SKM-1 (cell line): Measurements from ENCODE around the gene MEGF11.

Experiments used
- DNase-seq: peaks from one replicate; lab custom pipeline; 2025; ENCODE audit not compliant: unreplicated experiment; lab: John Stamatoyannopoulos, UW

MEGF11 gene

DNA sequence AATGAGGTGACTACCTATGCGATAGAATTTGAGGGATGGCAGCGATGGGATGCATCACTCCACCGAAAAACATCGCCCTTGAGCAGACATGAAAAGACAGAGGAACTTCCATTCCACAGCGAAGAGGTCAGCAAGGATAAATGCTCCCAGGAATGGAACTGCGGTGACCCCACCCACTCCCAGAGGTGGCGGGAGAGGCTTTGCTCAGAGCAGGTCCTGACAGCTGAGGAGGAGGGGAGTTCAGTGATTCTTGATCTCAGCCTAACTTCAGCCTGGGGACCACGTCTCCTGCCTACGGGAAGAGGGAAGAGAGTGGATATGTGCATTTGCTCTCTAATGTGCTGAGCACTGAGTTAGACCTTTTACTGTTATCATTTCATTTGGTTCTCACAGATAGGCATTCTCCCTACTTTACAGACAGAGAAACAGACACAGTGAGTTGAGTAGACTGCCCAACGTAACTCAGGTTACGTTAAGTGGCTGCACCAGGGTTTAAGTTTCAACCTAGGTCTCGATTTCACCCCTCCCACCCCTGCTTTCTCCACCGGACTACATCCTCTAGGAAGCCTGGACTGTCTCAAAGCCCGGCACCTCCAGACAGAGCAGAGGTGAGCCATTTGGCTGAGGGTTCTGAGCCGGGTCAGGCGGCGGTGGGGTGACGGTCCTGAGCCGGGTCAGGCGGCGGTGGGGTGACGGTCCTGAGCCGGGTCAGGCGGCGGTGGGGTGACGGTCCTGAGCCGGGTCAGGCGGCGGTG is 214.3 kb downstream of the MEGF11 start:
- DNase-seq: no peak

DNA sequence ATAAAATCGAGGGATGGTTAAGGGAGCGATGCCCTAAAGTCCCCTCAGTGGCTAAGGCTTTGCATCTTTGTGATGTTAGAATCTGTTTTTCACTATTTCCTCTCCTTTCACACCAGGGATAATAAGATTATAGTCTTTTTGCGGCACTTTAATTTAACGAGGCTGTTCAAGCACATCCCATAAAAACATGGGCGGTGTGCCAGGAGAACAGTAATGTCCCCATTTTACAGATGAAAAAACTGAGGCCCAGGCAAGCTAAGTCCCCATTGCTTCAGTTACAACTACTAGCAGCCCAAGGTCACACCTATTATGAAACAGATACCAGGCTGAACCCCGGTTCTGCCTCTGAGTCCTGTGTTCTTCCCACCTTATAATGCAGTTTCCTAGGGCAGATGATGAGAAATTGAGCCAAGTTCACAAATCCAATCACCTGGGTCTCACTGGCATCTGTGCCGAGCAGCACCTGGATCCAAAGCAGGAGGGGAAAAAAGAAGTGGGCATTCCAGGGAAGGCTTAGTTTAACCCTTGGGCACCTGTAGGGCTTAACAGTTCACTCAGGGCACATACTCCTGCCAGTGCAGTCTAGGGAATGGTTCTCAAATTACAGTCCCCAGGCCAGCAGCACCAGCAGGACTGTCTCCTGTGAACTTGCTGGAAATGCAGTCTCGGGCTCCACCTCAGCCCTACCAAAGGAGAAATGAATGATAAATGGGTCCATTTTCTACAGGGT is 215.0 kb downstream of the MEGF11 start:
- no peak for DNase-seq

DNA sequence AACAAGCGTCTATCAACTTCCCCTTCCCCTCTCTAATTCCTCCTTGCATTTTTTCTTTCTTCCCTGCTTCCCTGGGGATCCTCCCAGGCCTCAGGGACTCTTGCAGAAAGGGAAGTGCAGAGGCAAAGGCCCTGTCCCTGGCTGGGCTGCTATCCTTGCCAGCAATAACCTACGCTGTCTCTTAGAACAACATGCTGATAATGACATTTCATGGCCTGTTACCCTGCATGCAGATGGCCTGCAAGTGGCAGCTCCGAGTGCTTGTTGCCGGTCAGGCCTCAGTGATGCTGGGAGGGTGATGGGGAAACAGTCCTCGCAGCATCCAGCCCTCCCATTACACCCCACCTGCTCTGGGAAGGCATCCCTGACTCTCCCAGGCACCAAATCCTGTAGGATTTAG is 216.7 kb downstream of the MEGF11 start:
- no peak for DNase-seq

DNA sequence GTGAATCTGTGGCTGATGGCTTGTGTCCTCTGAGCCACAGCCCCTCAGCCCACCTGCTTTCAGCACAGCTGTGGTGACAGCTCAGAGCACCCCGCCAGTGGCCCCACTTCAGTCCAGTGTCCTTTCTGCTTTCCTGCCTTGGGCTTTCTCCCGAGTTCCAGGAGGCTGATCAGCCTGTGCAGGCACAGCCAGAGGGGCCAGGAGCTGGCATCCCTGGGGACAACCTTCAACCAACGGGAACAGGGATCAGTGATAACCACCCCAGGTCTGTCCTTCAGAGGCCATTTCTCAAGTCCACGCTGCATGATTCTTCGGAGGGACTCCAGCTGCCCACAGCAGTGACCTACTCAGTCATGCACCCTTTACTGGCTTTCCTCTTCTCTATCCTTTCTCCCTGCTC is 217.6 kb downstream of the MEGF11 start:
- DNase-seq: no peak

DNA sequence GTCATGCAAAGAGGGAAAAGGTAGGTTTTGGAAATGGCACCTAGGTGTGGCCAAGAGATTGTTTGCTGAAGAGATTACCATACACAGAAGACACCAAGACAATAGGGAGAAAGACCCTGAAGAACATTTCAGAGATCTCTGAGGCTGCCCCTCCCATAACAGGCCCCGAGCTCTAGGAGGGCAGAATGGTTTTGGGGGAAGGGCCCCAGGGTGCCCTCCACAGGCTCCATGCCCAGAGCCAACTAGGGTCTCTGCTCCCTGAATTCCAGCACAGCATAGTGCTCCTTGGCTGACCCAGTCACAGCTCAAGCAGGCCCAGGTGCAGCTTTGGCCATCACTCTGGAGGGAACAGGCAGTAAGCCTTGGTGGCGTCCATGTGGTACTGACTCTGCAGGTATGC is 220.4 kb downstream of the MEGF11 start:
- DNase-seq: no peak

DNA sequence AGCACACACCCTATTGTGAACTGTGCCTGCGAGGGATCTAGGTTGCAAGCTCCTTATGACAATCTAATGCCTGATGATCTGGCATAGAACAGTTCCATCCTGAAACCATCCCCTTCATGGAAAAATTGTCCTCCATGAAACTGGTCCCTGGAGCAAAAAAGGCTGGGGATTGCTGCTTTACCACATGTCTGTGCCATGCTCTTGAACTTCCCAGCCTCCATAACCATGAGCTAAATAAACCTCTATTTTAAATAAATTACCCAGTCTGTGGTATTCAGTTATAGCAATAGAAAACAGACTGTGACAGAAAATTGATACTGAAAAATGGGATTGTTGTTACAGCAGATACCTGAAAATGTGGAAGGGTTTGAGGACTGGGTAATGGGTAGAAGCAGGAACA is 221.5 kb downstream of the MEGF11 start:
- no peak for DNase-seq

DNA sequence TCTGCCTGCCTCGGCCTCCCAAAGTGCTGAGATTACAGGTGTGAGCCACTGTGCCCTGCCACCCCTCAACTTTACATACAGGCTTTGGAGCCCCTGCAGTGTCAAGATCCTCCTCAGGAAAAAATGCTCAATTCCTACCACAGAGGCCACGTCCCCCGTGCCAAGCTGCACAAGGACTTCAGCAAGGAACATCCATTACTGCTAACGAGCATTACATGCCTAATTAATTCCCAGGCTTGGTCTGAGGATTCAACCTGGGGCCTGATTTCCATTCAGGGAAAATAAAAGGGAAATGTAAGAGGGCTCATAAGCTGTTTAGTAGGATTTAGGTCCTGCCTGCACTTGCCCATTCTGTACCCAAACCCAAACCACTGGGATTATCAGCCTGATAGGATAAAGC is 222.9 kb downstream of the MEGF11 start:
- no peak for DNase-seq

DNA sequence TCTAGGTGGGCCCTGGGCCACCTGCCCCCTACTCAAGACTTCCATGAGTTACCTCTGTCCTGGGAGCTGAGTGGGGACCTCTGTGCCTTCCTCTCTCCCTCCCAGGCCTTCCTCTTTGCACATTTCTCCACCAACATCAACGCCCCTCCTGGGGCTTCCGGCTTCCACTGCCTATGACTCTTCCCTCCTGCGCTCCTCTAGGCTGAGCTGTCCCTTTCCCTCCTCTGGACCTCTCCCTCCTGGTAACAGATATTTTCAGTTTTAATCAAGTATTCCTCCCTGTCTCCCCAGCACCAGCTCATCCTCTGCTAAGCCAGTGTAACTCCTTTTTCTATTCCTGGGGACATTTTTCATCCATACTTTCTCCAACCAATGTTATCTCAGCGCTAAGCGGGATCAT is 223.9 kb downstream of the MEGF11 start:
- no peak for DNase-seq

DNA sequence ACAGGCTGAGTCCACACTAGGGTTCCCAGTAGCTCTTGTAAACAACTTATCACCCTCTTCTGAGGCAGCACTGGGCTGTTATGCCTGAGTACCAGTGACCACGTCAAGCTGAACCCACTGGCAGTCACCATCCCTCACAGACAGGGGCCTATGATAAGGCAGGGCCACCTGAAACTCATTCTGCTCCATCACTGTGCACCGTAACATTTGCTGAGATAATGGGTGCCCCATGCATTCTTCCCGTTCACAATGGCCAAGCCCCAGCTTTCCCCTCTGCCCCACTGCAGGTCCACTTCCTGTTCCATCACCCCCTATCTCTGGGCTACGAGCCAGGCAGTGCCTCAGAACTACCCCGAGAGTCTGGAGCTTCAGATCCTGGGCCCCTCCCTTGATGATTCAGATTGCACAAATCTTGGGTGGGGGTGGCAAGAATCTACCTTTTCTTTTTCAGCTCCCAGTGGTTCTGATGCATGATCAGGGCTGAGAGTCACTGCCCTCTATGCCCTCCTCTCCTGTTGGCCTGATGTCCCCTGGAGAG is 226.2 kb downstream of the MEGF11 start:
- no peak for DNase-seq

DNA sequence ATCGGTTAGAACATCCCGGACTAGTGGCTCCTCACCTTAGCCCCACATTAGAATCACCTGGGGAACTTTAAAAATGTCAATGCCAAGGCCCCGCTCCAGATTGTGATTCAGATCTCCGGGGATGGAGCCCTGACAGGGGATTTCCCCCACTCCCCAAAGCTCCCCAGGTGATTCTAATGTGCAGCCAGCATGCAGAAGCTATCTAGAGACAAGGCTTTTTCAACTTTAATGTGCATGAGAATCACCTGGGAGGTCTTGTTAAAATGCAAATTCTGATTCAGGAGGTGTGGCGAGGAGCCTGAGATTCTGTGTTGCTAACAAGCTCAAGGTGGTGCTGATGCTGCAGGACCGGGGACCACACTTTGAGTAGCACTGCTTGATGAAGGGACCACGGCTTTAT is 227.6 kb downstream of the MEGF11 start:
- no peak for DNase-seq

DNA sequence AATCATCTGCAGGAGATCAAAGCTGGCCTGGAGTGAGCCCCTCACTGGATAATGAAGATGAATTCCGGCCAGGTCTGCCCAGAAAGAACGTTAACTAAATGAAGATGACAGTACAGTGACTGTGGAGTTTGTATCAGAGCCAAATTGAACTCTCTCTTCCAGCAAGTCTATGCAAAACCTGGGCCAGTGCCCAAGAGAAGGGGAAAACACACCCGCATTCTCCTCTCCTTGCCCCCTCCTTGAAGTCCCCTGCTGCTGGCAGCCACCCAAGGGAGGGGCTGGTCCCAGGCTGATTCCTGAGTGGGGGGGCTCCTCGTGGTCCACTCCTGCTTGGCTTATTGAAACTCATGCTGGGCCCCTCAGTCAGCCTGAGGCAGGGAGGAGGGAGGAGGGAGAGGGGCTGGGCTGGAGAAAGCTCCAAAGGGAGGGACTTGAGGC is 228.5 kb downstream of the MEGF11 start:
- DNase-seq: no peak

DNA sequence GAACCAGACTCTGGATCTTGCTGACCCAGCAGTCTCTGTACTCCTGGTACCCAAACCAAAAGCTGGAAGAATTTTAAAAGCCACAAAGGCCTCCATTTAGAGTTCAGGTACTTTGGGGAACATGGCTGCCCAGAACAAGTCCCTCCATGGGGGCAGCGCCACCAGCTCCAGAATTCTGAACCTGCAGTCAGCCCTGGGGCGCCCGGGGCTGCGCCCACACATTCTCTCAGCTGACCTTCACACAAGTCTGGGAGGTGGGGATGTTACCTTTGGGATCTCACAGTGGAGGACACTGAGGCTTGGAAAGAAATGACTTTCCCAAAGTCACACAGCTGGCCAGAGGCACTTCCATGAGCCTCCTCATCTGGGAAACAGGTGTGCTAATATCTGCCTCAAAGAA is 229.4 kb downstream of the MEGF11 start:
- DNase-seq: no peak

DNA sequence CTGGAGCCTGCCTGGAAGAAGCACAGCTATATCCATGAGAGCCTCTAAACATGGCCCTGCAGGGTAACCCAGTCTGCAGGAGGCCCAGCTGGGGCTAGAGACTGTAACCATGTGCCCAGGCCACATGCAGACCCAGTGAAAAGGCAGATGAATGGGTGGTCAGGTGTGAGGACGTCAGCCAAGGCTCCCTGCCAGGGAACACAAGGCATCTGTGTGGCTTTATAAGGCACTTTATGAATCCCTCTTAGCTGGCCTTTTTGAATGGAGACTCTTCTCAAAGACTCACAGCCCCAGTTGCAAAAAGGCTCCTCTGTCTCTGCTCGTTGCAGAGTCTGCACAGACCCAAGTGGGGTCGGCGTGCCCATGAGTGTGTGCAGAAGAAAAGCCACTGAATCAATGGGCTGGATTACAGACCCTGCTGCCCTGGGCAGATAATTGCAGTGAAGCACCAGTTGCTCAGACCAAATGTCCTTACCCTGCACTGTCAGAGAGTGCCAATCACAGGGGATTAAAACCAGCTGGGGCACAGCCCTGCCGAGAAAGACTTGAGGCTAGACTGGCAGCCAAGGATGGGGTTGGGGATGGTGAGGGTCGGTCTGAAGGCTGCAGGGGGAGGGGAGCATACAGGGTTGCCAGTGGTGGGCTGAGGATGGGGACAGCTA is 230.1 kb downstream of the MEGF11 start:
- no peak for DNase-seq

DNA sequence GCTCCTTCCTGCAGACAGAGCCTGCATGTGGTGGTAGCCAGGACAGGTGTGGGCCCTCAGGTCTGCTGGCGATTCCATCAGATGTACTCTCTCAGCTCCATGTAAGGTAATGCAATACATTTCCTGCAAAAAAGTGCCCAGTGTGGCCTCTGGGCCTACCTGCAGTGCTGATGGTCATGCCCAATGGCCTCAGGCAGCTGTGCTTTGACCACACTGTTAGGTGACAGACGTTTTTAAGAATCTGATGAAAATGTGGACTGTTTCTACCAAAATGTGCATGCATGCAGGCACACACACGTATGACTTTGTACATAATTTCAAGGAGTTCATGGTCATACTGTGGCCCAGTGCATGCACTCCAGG is 231.4 kb downstream of the MEGF11 start:
- no peak for DNase-seq

DNA sequence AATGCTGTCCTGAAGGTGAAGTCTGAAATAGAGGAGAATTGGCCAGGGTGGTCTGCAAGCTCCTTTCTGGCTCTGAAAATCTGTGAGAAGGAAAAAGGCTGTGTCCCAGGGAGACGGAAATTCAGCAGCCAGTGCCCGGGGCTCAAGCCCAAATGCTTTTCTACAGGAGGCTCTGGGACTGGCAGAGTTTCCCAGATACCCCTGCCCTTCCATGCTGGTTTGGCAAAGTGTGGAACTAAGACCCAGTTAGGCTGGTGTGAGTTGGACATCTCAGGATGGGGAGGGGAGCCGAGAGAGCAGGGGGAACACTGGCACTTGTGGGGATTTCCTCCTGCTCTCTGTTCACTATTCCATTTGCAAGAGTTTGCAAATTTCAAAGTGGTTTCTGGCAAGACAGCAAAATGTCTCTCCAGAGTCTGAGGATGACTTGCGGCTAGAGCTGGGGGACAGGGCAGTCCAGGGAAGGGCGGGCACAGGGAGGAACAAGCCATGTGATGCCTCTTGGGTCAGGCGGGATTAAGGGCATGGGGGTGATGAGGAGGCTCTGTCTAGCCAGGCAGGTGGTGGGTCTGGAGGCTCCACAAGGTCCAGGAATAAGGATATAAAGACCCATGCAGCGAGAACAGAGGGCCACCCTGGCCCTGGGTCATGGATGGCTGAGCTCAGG is 231.9 kb downstream of the MEGF11 start:
- no peak for DNase-seq

DNA sequence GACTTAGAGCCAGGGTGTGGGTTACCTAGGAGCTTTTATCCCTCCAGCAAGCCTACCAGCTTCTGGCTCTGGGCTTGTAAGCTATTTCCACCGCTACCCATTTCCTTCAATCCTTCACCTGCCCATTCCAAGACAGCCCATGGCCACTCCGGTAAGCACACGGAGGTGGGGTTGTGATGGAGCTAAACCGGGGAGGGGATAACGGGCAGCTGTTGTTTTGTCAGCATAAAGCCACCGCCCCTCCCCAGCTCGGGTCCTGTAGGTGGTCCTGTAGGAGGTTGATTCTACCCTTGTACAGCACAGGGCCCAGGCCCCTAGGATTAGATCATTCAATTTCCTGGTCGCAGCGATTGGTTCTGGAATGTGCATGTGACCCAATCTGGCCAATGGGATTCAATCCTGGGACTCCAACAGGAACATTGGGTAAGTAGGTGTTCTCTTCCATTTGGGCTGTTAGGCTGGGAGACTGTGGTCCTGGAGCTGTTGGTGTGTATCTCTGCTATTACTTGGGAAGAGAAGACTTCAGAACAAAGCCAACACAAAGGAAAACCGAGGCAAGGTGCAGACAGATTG is 233.6 kb downstream of the MEGF11 start:
- no peak for DNase-seq

DNA sequence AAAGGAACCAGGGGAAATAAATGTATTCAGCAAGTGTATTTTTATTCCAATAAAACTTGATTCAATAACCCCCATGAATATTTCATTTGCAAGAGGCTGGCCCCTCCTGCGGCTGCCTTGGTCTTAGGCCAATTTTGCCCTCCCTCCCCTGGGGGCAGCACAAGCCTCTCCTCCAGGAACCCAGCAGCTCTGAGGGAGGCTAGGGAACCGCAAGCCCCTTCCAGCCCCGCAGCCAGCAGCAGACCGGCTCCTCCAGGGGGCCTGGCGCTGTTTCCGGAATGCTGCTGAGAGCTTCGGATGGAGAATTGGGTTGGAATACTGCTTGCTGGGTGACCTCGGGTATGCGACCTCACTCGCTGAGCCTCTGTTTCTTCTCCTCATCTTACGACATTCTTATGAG is 234.2 kb downstream of the MEGF11 start:
- DNase-seq: no peak

DNA sequence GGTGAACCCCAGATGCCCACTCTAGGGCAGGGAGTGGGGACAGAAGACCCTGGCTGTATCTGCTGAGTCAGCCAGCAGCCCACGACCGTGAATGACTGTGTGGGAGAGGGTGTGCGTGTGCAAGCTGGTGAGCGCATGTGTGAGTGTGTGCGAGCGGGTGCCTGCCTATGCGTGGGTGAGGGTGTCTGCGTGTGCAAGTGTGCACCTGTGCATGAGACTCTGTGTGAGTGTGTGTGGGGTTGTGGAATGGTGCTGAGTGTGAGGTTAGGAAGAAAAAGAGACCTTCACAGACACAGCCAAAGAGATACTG is 235.1 kb downstream of the MEGF11 start:
- DNase-seq: no peak

DNA sequence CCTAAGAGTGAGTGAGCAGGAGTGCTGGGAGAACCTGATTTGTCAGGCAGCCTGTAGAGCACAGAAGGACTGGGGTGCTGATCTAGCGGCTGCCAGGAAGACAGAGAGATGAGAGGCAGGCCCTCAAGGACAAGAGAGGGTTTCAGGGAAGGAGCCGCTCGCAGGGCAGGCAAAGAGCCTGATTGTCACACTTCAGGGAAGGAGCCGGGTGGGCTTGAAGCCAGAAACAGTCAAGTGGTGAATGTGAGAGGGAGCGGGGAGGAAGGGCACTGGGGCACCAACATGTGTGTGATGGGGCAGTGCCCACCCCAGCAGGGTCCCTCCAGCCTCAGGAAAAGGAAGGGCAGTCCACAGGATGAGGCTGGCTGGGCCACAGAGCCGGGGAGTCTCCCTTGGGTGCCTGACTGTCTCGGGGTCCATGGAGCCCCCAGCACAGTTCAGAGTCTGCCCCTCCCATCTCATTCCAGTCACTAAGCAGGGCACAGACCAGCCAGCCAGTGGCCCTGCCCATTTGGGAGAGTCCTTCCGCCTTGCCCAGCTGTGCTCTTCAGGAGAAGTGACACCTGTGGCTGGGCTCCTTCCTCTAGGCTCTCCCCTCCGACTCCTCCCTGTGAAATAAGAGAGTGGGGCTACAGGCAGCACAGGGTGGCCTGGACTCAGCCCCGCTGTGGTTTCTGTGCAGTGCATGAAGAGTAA is 235.6 kb downstream of the MEGF11 start:
- no peak for DNase-seq

DNA sequence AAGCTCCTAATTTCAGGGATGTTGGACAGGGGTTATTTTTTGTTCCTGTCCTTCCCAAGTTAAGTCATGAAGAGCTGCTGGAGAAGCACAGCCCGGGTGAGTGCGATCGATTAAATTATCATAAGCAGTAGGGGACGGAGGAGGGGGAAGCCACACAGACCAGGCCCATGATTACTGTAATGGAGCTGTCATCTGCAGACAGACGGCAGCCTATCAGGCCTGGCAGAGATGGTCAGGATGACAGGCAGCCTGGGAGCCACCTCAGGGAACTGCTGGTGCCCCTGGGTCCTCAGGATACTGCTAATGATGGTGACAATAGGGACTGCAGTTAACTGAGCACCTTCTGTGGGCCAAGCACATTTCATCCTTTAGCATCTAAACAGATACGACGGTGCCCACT is 236.6 kb downstream of the MEGF11 start:
- no peak for DNase-seq

DNA sequence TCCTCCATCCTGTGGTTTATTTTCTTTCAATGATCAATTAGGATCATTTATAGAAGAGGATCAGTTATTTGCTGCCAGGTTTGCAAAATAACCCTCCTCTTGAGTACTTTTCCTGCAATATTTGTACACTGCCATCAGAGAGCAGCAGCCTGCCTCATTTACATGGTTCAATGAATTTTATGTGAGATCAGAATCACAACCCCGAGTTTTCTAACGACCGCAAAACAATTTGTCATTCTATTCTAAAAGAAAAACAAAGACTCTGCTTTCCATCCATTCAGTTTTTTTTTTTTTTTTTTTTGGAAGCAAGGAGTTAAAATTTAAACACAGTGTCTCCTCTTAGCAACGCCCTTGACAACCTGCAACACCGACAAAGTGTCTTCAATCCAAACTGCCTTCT is 237.4 kb downstream of the MEGF11 start:
- DNase-seq: no peak
